A549 (cell line): ENCODE measurements around the gene RIMS1. TPM values are rescaled to one million over a fixed set of nuclear protein-coding genes. Genes with fewer than 3 reads are reported as not detected.

ENCODE experiments used
- ATAC-seq, 2 experiments: fragments of 200-7000 bp in 1 of 2; fragments of >200 bp in 1 of 2; cut with Nextera tagmentation in 1 of 2; cut with Tn5 transposase in 1 of 2; 3 replicates each; pipeline versions ENCODE4 v1.8.0 to v1.9.1; 2018 to 2020; ENCODE audit warnings: mild to moderate bottlenecking in 1 of 2, moderate library complexity in 1 of 2
- CTCF ChIA-PET: fragments of 300-600 bp; sonication (Branson Sonifier 250); formaldehyde crosslinking; extraction: SDS; loops from one replicate; lab custom pipeline; 2021; ENCODE audit warnings: antibody characterized with exemption, inconsistent platforms; lab: Yijun Ruan, JAX
- POLR2A ChIA-PET: fragments of 350-600 bp; formaldehyde crosslinking; extraction: SDS; loops from one replicate; lab custom pipeline; 2021; ENCODE audit warnings: antibody characterized with exemption, inconsistent platforms; lab: Yijun Ruan, JAX
- DNase-seq, 2 experiments: peaks; one replicate each; pipeline versions ENCODE4 v3.0.0 to v3.0.0-alpha.2; 2011 to 2016; ENCODE audit warnings: low read depth in 1 of 2, low spot score in 1 of 2
- FAIRE-seq: peaks from 2 replicates; lab custom pipeline; 2011; peaks lifted over from hg19 to GRCh38; lab: Jason Lieb, UNC
- H3K27ac ChIP-seq, 2 experiments: fragments of >200 bp; sonication (Bioruptor Twin); formaldehyde crosslinking; 3 replicates each; pipeline ENCODE4 v1.5.1; 2016 to 2017
- H3K4me1 ChIP-seq: fragments of >200 bp; sonication (Bioruptor Twin); formaldehyde crosslinking; 3 replicates; pipeline ENCODE4 v1.6.1; 2016
- H3K4me2 ChIP-seq: fragments of >200 bp; sonication (Bioruptor Twin); formaldehyde crosslinking; 3 replicates; pipeline ENCODE4 v1.6.1; 2016
- H3K4me3 ChIP-seq: fragments of >200 bp; sonication (Bioruptor Twin); formaldehyde crosslinking; 3 replicates; pipeline ENCODE4 v1.5.1; 2016
- H3K9me3 ChIP-seq: fragments of >200 bp; sonication (Bioruptor Twin); formaldehyde crosslinking; 3 replicates; pipeline ENCODE4 v1.6.1; 2016
- BHLHE40 ChIP-seq: IDR thresholded peaks from 2 replicates; pipeline ENCODE4 v1.6.1; 2012; ENCODE audit warnings: low read depth, low read length, inconsistent platforms
- ESRRA ChIP-seq: fragments of 150-350 bp; IDR thresholded peaks from 2 replicates; pipeline ENCODE4 v1.6.1; 2014; ENCODE audit warnings: mild to moderate bottlenecking, low read length, borderline replicate concordance
- GATA3 ChIP-seq: IDR thresholded peaks from 2 replicates; pipeline ENCODE4 v1.6.1; 2012; ENCODE audit warnings: borderline replicate concordance
- HES2 ChIP-seq: fragments of >200 bp; sonication (Bioruptor Twin); formaldehyde crosslinking; IDR thresholded peaks from 2 replicates; pipeline ENCODE4 v1.6.1; 2016
- HEYL ChIP-seq: fragments of 250-450 bp; sonication (Bioruptor Pico); IDR thresholded peaks from 2 replicates; pipeline ENCODE4 v1.8.0; 2021; ENCODE audit warnings: mild to moderate bottlenecking, moderate library complexity
- KDM1A ChIP-seq: fragments of 200-600 bp; sonication (generic); IDR thresholded peaks from 2 replicates; pipeline ENCODE4 v1.6.1; 2016; ENCODE audit warnings: low read depth, mild to moderate bottlenecking
- KDM5A ChIP-seq: fragments of 200-600 bp; sonication (generic); IDR thresholded peaks from 2 replicates; pipeline ENCODE4 v1.6.1; 2016; ENCODE audit warnings: antibody characterized with exemption, mild to moderate bottlenecking
- MAFK ChIP-seq: fragments of 450-650 bp; IDR thresholded peaks from 2 replicates; pipeline ENCODE4 v1.6.1; 2014; ENCODE audit not compliant: partially characterized antibody
- MAX ChIP-seq: IDR thresholded peaks from 2 replicates; pipeline ENCODE4 v1.6.1; 2012
- PBX3 ChIP-seq: IDR thresholded peaks from 2 replicates; pipeline ENCODE4 v1.6.1; 2012
- PHF8 ChIP-seq: fragments of 200-600 bp; sonication (generic); IDR thresholded peaks from 2 replicates; pipeline ENCODE4 v1.6.1; 2016; ENCODE audit warnings: low read depth, mild to moderate bottlenecking, antibody characterized with exemption, moderate library complexity, borderline replicate concordance
- POLR2A ChIP-seq: IDR thresholded peaks from 2 replicates; pipeline ENCODE4 v1.6.1; 2012; ENCODE audit warnings: mild to moderate bottlenecking, low read length
- RAD21 ChIP-seq, 2 experiments: fragments of >200 bp in 1 of 2; sonication (Bioruptor Twin) in 1 of 2; formaldehyde crosslinking in 1 of 2; IDR thresholded peaks in 1 of 2; conservative IDR thresholded peaks in 1 of 2; 2 replicates in 1 of 2; 3 replicates in 1 of 2; pipeline ENCODE4 v1.6.1; 2012 to 2018; ENCODE audit warnings: inconsistent platforms in 1 of 2
- RARB ChIP-seq: fragments of 250-450 bp; sonication (Bioruptor Pico); IDR thresholded peaks from 2 replicates; pipeline ENCODE4 v1.8.0; 2021; ENCODE audit warnings: mild to moderate bottlenecking, moderate library complexity
- RCOR1 ChIP-seq: fragments of 150-350 bp; IDR thresholded peaks from 2 replicates; pipeline ENCODE4 v1.6.1; 2014; ENCODE audit warnings: antibody characterized with exemption, low read length, low read depth
- REST ChIP-seq: fragments of 200-600 bp; sonication (generic); IDR thresholded peaks from 2 replicates; pipeline ENCODE4 v1.6.1; 2016; ENCODE audit warnings: antibody characterized with exemption, mild to moderate bottlenecking, moderate library complexity
- RNF2 ChIP-seq: fragments of 200-600 bp; sonication (generic); IDR thresholded peaks from 2 replicates; pipeline ENCODE4 v1.6.1; 2016; ENCODE audit warnings: low read depth, mild to moderate bottlenecking, antibody characterized with exemption, moderate library complexity, borderline replicate concordance
- SMC3 ChIP-seq: fragments of >200 bp; sonication (Bioruptor Twin); formaldehyde crosslinking; IDR thresholded peaks from 3 replicates; pipeline ENCODE4 v1.6.1; 2018; ENCODE audit warnings: inconsistent platforms
- SREBF2 ChIP-seq: fragments of 450-650 bp; IDR thresholded peaks from 2 replicates; pipeline ENCODE4 v1.6.1; 2014; ENCODE audit warnings: mild to moderate bottlenecking, moderate library complexity
- TFCP2L1 ChIP-seq: fragments of 250-450 bp; sonication (Bioruptor Pico); IDR thresholded peaks from 2 replicates; pipeline ENCODE4 v1.5.0; 2021; ENCODE audit warnings: mild to moderate bottlenecking
- ZC3H11A ChIP-seq: fragments of 450-650 bp; IDR thresholded peaks from 2 replicates; pipeline ENCODE4 v1.6.1; 2014; ENCODE audit warnings: antibody characterized with exemption, mild to moderate bottlenecking
- ZFP36 ChIP-seq: fragments of 450-650 bp; IDR thresholded peaks from 2 replicates; pipeline ENCODE4 v1.6.1; 2014; ENCODE audit warnings: borderline replicate concordance; ENCODE audit not compliant: partially characterized antibody
- WGBS: methylation state at CpG from one replicate; pipeline ENCODE4 v1.1.6; 2017; ENCODE audit errors: missing lambda C conversion rate; 5-methylcytosine and 5-hydroxymethylcytosine counted together
- polyA plus RNA-seq, 4 experiments: library from polyadenylated mRNA; depleted of rRNA in 3 of 4; stranded (reverse); fragments of >200 nt; fragmentation: RNase III in 1 of 4; extraction: RNeasy Plus Mini Kit Qiagen cat#74134 plus additional on column Dnase treatment in 1 of 4; gene quantifications; 2 replicates in 3 of 4; 3 replicates in 1 of 4; pipeline ENCODE4 v1.2.3, GENCODE V29; 2011 to 2017
- TF ChIP-seq, protein P1 (sequence below): IDR thresholded peaks from 2 replicates; pipeline ENCODE4 v1.6.1; 2012; ENCODE audit warnings: low read depth, borderline replicate concordance
- TF ChIP-seq, protein P2 (sequence below): fragments of 450-650 bp; IDR thresholded peaks from 2 replicates; pipeline ENCODE4 v1.6.1; 2014; ENCODE audit warnings: antibody characterized with exemption
- TF ChIP-seq, protein P3 (sequence below): fragments of >200 bp; sonication (Bioruptor Twin); formaldehyde crosslinking; IDR thresholded peaks from 3 replicates; pipeline ENCODE4 v1.5.1; 2016

Gene RIMS1
- polyA plus RNA-seq, 2 of the 4 experiments (the other 2 are of a cell fraction): 0.03 TPM; not detected in 1

DNA sequence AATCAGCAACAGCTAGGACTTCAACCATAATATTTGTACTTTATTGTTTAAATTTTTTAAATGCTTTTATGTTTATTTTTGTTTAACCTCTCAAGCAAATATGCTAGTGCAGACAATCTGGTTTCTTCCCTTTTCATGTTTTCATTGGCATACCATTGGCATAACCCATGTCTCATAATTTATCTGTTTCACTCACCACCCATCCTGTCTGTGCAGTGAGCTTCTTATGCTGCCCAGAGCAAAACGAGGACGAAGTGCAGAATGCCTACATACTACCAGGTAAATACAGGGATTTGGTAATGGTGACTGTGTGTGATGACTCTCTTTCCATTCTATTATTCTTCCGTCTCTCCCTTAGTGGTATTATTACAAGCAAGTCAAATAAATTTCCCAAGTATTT is 374.1 kb downstream of the RIMS1 start:
- 22% methylated on average over 3 of the region's 3 CpGs for WGBS
- DNase-seq (no peak), ATAC-seq (no peak), FAIRE-seq (no peak)
- CTCF ChIA-PET: no interaction called here
- H3K4me3 ChIP-seq: no peak overlapping the region
- H3K27ac ChIP-seq: no peak overlapping the region
- H3K4me2 ChIP-seq: no peak overlapping the region
- H3K4me1 ChIP-seq: no peaks in the 10 kb centered on the region
- TF ChIP-seq PHF8 (no peak), RARB (CRISPR knock-in tag) (no peak), KDM1A (no peak), MAFK (no peak), MAX (no peak), ESRRA (no peak), ZC3H11A (no peak), BHLHE40 (no peak), TFCP2L1 (CRISPR knock-in tag) (no peak), RNF2 (no peak)
- TF ChIP-seq, protein P1, sequence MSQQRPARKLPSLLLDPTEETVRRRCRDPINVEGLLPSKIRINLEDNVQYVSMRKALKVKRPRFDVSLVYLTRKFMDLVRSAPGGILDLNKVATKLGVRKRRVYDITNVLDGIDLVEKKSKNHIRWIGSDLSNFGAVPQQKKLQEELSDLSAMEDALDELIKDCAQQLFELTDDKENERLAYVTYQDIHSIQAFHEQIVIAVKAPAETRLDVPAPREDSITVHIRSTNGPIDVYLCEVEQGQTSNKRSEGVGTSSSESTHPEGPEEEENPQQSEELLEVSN: no peak
- TF ChIP-seq, protein P2, sequence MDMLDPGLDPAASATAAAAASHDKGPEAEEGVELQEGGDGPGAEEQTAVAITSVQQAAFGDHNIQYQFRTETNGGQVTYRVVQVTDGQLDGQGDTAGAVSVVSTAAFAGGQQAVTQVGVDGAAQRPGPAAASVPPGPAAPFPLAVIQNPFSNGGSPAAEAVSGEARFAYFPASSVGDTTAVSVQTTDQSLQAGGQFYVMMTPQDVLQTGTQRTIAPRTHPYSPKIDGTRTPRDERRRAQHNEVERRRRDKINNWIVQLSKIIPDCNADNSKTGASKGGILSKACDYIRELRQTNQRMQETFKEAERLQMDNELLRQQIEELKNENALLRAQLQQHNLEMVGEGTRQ: no peak
- TF ChIP-seq, all 56 proteins: peak for 0
- H3K9me3 ChIP-seq: no peaks in the 10 kb centered on the region
- POLR2A ChIA-PET: no interaction called here

DNA sequence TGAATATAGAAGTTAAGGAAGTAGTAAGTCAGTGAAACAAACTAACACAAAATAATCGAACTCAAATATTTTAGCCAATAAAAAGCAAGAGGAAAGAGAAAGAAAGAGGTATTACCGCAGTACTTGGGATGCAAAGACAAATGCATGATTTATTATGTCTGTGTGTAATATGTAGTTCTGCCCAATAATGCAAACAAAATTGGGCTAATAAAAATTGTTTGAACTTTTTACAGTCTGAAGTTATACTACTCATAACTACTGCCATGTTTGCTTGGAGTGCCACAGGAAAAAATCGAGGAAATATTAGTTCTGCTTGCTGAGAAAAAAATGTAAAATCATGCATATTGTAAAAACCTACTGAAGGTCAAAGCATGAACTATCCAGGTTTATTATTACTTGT is 375.2 kb downstream of the RIMS1 start:
- POLR2A ChIA-PET: no interaction called here

More for the DNA sequence above, 375.2 kb downstream of the RIMS1 start:
- CTCF ChIA-PET: no interaction called here
- DNase-seq (no peak), ATAC-seq (no peak), FAIRE-seq (no peak)
- no peaks in the 10 kb centered on the region for H3K4me1 ChIP-seq
- H3K9me3 ChIP-seq: no peaks in the 10 kb centered on the region
- TF ChIP-seq GATA3 (no peak), RAD21 (conservative IDR thresholded peaks at IDR 0.05 in 1 of 2, IDR thresholded peaks at IDR 0.05 in 1 of 2) (no peak), RARB (CRISPR knock-in tag) (no peak), KDM1A (no peak), BHLHE40 (no peak), ZFP36 (no peak), HES2 (no peak), HEYL (CRISPR knock-in tag) (no peak), SREBF2 (no peak), RCOR1 (no peak), PBX3 (no peak), MAX (no peak), KDM5A (no peak), REST (no peak), MAFK (no peak), POLR2A (no peak), SMC3 (no peak)
- TF ChIP-seq, protein P3, sequence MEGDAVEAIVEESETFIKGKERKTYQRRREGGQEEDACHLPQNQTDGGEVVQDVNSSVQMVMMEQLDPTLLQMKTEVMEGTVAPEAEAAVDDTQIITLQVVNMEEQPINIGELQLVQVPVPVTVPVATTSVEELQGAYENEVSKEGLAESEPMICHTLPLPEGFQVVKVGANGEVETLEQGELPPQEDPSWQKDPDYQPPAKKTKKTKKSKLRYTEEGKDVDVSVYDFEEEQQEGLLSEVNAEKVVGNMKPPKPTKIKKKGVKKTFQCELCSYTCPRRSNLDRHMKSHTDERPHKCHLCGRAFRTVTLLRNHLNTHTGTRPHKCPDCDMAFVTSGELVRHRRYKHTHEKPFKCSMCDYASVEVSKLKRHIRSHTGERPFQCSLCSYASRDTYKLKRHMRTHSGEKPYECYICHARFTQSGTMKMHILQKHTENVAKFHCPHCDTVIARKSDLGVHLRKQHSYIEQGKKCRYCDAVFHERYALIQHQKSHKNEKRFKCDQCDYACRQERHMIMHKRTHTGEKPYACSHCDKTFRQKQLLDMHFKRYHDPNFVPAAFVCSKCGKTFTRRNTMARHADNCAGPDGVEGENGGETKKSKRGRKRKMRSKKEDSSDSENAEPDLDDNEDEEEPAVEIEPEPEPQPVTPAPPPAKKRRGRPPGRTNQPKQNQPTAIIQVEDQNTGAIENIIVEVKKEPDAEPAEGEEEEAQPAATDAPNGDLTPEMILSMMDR: no peak
- 22% methylated on average over 3 of the region's 3 CpGs for WGBS
- no peak overlapping the region for H3K4me3 ChIP-seq
- no peak overlapping the region for H3K4me2 ChIP-seq
- H3K27ac ChIP-seq: no peak overlapping the region
